Thyroid gland (tissue), 4 donors: ENCODE results near the gene VWA1. TPM values are rescaled to one million over a fixed set of nuclear protein-coding genes. Genes with fewer than 3 reads are reported as not detected.
"Not testable (repeated sequence)": the region's sequence is repeated elsewhere in the genome, so short reads cannot be mapped to it uniquely, and the experiment has no call there.

ENCODE experiments used
- DNase-seq, 2 donors: peaks; one replicate each; pipeline ENCODE4 v3.0.0-alpha.2; 2019
- H3K27ac ChIP-seq, 3 donors: fragments of 200-600 bp; sonication (generic); 1 replicate in 2 of 3; 2 replicates in 1 of 3; pipeline ENCODE4 v1.5.1; 2016 to 2019; ENCODE audit warnings: mild to moderate bottlenecking in 1 of 3, moderate library complexity in 1 of 3
- H3K27me3 ChIP-seq: fragments of 200-600 bp; sonication (generic); one replicate; pipeline ENCODE4 v1.5.1; 2019
- H3K36me3 ChIP-seq, 2 donors: fragments of 200-600 bp; sonication (generic); one replicate each; pipeline ENCODE4 v1.5.1; 2016 to 2019
- H3K4me1 ChIP-seq, 2 donors: fragments of 200-600 bp; sonication (generic); one replicate each; pipeline ENCODE4 v1.5.1; 2017 to 2019
- H3K4me3 ChIP-seq, 3 donors: fragments of 200-600 bp; sonication (generic); replicated peaks in 1 of 3; 1 replicate in 2 of 3; 2 replicates in 1 of 3; pipeline ENCODE4 v1.5.1; 2016; ENCODE audit warnings: mild to moderate bottlenecking in 1 of 3
- H3K9me3 ChIP-seq: fragments of 200-600 bp; sonication (generic); one replicate; pipeline ENCODE4 v1.5.1; 2017
- CTCF ChIP-seq, 6 experiments: fragments of 200-600 bp in 3 of 6; fragments of 450-650 bp in 3 of 6; sonication (generic) in 3 of 6; IDR thresholded peaks; one replicate each; pipeline ENCODE4 v1.5.1; 2016 to 2019; ENCODE audit warnings: antibody characterized with exemption in 6 of 6, mild to moderate bottlenecking in 2 of 6, inconsistent platforms in 1 of 6, moderate library complexity in 1 of 6
- POLR2A ChIP-seq, 2 donors: fragments of 450-650 bp; IDR thresholded peaks; one replicate each; pipeline ENCODE4 v1.6.1; 2017; ENCODE audit warnings: antibody characterized with exemption in 2 of 2, mild to moderate bottlenecking in 2 of 2, moderate library complexity in 1 of 2
- WGBS, 2 donors: methylation state at CpG; one replicate each; pipeline ENCODE4 v1.1.5; 2017; 5-methylcytosine and 5-hydroxymethylcytosine counted together
- intact Hi-C: fragments of 100-400 bp; cut with DNase I; formaldehyde crosslinking; loops from one replicate; pipeline ENCODE4 v1.15.1; 2023
- total RNA-seq, 4 donors: library from RNA; depleted of rRNA; stranded (reverse); fragments of >200 nt; gene quantifications; one replicate each; pipeline ENCODE4 v1.2.3, GENCODE V29; 2016

Gene VWA1
- total RNA-seq, 4 donors from 2014 or later = 11.4 to 52.0 (median 30.3) TPM

GRCh38 chr1:1479547-1480487 is 44.3 kb downstream of the VWA1 start:
- Histone ChIP-seq H3K27me3 (no peaks in the 10 kb centered on the region), H3K36me3 (peaks cover 28 to 39% of the 10 kb centered on the region in 2 donors), H3K27ac (no peak overlapping the region), H3K4me3 (no peak overlapping the region), H3K4me1 (no peaks in the 10 kb centered on the region), H3K9me3 (no peaks in the 10 kb centered on the region)
- TF ChIP-seq CTCF (IDR thresholded peaks at IDR 0.05) (no peak), POLR2A (IDR thresholded peaks at IDR 0.05) (no peak)
- no peak for DNase-seq
- intact Hi-C loops = no loop called here
- WGBS, 2 donors = 95 to 96% methylated on average over 38 of the region's 42 CpGs

- H3K27me3 ChIP-seq, H3K27ac ChIP-seq, intact Hi-C loops, H3K9me3 ChIP-seq, H3K4me3 ChIP-seq, H3K4me1 ChIP-seq, DNase-seq: not testable (repeated sequence)
- 93% methylated on average over 14 to 16 of the region's 16 CpGs for WGBS, 2 donors
- H3K36me3 ChIP-seq = peaks cover 28 to 39% of the 10 kb centered on the region in 2 donors
Observed at GRCh38 chr1:1480488-1480867, 45.0 kb downstream of the VWA1 start.

- DNase-seq, H3K4me1 ChIP-seq, intact Hi-C loops, H3K27ac ChIP-seq, H3K9me3 ChIP-seq, H3K4me3 ChIP-seq, H3K27me3 ChIP-seq: not testable (repeated sequence)
- peaks cover 28 to 39% of the 10 kb centered on the region in 2 donors for H3K36me3 ChIP-seq
- WGBS, 2 donors = 97 to 100% methylated on average over 1 to 14 of the region's 30 CpGs
Observed at GRCh38 chr1:1481811-1482210, 46.3 kb downstream of the VWA1 start.

- H3K27me3 ChIP-seq = no peaks in the 10 kb centered on the region
- TF ChIP-seq CTCF (IDR thresholded peaks at IDR 0.05) (no peak), POLR2A (IDR thresholded peaks at IDR 0.05) (no peak)
- 96 to 98% methylated on average over 14 of the region's 14 CpGs for WGBS, 2 donors
- H3K36me3 ChIP-seq = peaks cover 27 to 38% of the 10 kb centered on the region in 2 donors
- no peak overlapping the region for H3K4me3 ChIP-seq
- intact Hi-C loops = no loop called here
- H3K27ac ChIP-seq = no peak overlapping the region
- no peaks in the 10 kb centered on the region for H3K4me1 ChIP-seq
- no peaks in the 10 kb centered on the region for H3K9me3 ChIP-seq
- DNase-seq = no peak
Observed at GRCh38 chr1:1482856-1483255, 47.4 kb downstream of the VWA1 start.

GRCh38 chr1:1483714-1484113 is 48.2 kb downstream of the VWA1 start:
- H3K36me3 ChIP-seq = peaks cover 28 to 41% of the 10 kb centered on the region in 2 donors
- H3K27ac ChIP-seq = no peak overlapping the region
- no peaks in the 10 kb centered on the region for H3K4me1 ChIP-seq
- intact Hi-C loops = no loop called here
- H3K9me3 ChIP-seq = no peaks in the 10 kb centered on the region
- no peaks in the 10 kb centered on the region for H3K27me3 ChIP-seq
- WGBS, 2 donors = 92 to 95% methylated on average over 15 to 16 of the region's 16 CpGs
- H3K4me3 ChIP-seq = no peak overlapping the region
- DNase-seq = no peak
- no peak for TF ChIP-seq POLR2A (IDR thresholded peaks at IDR 0.05)
- TF ChIP-seq CTCF (IDR thresholded peaks at IDR 0.05) = no peak

- intact Hi-C loops, H3K4me3 ChIP-seq, H3K27me3 ChIP-seq, H3K27ac ChIP-seq, H3K9me3 ChIP-seq, DNase-seq, H3K4me1 ChIP-seq: not testable (repeated sequence)
- WGBS, 2 donors = 96 to 97% methylated on average over 12 to 13 of the region's 46 CpGs
- peaks cover 35 to 45% of the 10 kb centered on the region in 2 donors for H3K36me3 ChIP-seq
Observed at GRCh38 chr1:1484976-1485750, 49.7 kb downstream of the VWA1 start.

GRCh38 chr1:1485755-1486317 is 50.3 kb downstream of the VWA1 start:
- intact Hi-C loops, H3K27me3 ChIP-seq, H3K27ac ChIP-seq, H3K9me3 ChIP-seq, H3K4me3 ChIP-seq, DNase-seq, H3K4me1 ChIP-seq: not testable (repeated sequence)
- H3K36me3 ChIP-seq = peaks cover 42 to 51% of the 10 kb centered on the region in 2 donors
- 94 to 95% methylated on average over 14 to 27 of the region's 31 CpGs for WGBS, 2 donors
